H9 (cell line): ENCODE results near the gene DHPS. TPM values are rescaled to one million over a fixed set of nuclear protein-coding genes. Genes with fewer than 3 reads are reported as not detected.

ENCODE experiments used
- DNase-seq: peaks from one replicate; pipeline ENCODE4 v3.0.0-alpha.2; 2017
- H2AFZ ChIP-seq: one replicate; pipeline ENCODE4 v1.6.1; 2013; ENCODE audit warnings: mild to moderate bottlenecking, low read length, control low read depth, moderate library complexity
- H2AK5ac ChIP-seq: 2 replicates; pipeline ENCODE4 v1.6.1; 2013; ENCODE audit warnings: low read length, control low read depth, mixed read lengths; ENCODE audit not compliant: insufficient read length
- H2BK120ac ChIP-seq: one replicate; pipeline ENCODE4 v1.6.1; 2013; ENCODE audit warnings: low read depth, mild to moderate bottlenecking, low read length, control low read depth, inconsistent platforms; ENCODE audit not compliant: poor library complexity, severe bottlenecking
- H2BK12ac ChIP-seq: 2 replicates; pipeline ENCODE4 v1.6.1; 2013; ENCODE audit warnings: low read length, control low read depth, mixed read lengths, low read depth; ENCODE audit not compliant: insufficient read length
- H2BK15ac ChIP-seq: 2 replicates; pipeline ENCODE4 v1.6.1; 2013; ENCODE audit warnings: low read depth, low read length, control low read depth
- H2BK20ac ChIP-seq: one replicate; pipeline ENCODE4 v1.6.1; 2013; ENCODE audit warnings: low read depth, mild to moderate bottlenecking, low read length, control low read depth, inconsistent platforms; ENCODE audit not compliant: poor library complexity, severe bottlenecking
- H2BK5ac ChIP-seq: 2 replicates; pipeline ENCODE4 v1.6.1; 2013; ENCODE audit warnings: low read length, control low read depth, mixed read lengths; ENCODE audit not compliant: insufficient read length
- H3K14ac ChIP-seq: 2 replicates; pipeline ENCODE4 v1.6.1; 2013; ENCODE audit warnings: low read length, control low read depth; ENCODE audit not compliant: insufficient read depth
- H3K18ac ChIP-seq: 2 replicates; pipeline ENCODE4 v1.6.1; 2013; ENCODE audit warnings: low read depth, mild to moderate bottlenecking, mixed read lengths, low read length, control low read depth; ENCODE audit not compliant: insufficient read length
- H3K23ac ChIP-seq: 2 replicates; pipeline ENCODE4 v1.6.1; 2013; ENCODE audit warnings: low read length, control low read depth, mixed read lengths, low read depth; ENCODE audit not compliant: insufficient read length
- H3K23me2 ChIP-seq: 2 replicates; pipeline ENCODE4 v1.6.1; 2013; ENCODE audit warnings: low read depth, mild to moderate bottlenecking, mixed read lengths, low read length, control low read depth; ENCODE audit not compliant: insufficient read length, poor library complexity, severe bottlenecking
- H3K27ac ChIP-seq: 2 replicates; pipeline ENCODE4 v1.5.1; 2013; ENCODE audit warnings: low read length, control low read depth, mixed read lengths, low read depth; ENCODE audit not compliant: insufficient read length
- H3K27me3 ChIP-seq: 2 replicates; pipeline ENCODE4 v1.6.1; 2013; ENCODE audit warnings: low read length, control low read depth, inconsistent platforms; ENCODE audit not compliant: insufficient read depth
- H3K4ac ChIP-seq: 2 replicates; pipeline ENCODE4 v1.6.1; 2013; ENCODE audit warnings: low read depth, mild to moderate bottlenecking, control low read depth, inconsistent platforms, low read length, moderate library complexity
- H3K4me1 ChIP-seq: 2 replicates; pipeline ENCODE4 v1.6.1; 2013; ENCODE audit warnings: low read length, control low read depth, inconsistent platforms; ENCODE audit not compliant: insufficient read depth
- H3K4me2 ChIP-seq: 2 replicates; pipeline ENCODE4 v1.6.1; 2013; ENCODE audit warnings: low read length, control low read depth, mixed read lengths; ENCODE audit not compliant: insufficient read length, insufficient read depth
- H3K56ac ChIP-seq: 2 replicates; pipeline ENCODE4 v1.6.1; 2013; ENCODE audit warnings: low read depth, mild to moderate bottlenecking, mixed read lengths, low read length, control low read depth; ENCODE audit not compliant: insufficient read length
- H3K79me1 ChIP-seq: 2 replicates; pipeline ENCODE4 v1.6.1; 2013; ENCODE audit warnings: low read depth, mild to moderate bottlenecking, moderate library complexity, low read length, control low read depth, inconsistent platforms; ENCODE audit not compliant: insufficient read depth, poor library complexity, severe bottlenecking
- H3K79me2 ChIP-seq: 2 replicates; pipeline ENCODE4 v1.6.1; 2013; ENCODE audit warnings: low read length, control low read depth, inconsistent platforms; ENCODE audit not compliant: insufficient read depth
- H3K9ac ChIP-seq: 2 replicates; pipeline ENCODE4 v1.6.1; 2013; ENCODE audit warnings: low read length, control low read depth, mixed read lengths; ENCODE audit not compliant: insufficient read length; ENCODE audit errors: extremely low read depth
- H3K9me3 ChIP-seq: one replicate; pipeline ENCODE4 v1.6.1; 2013; ENCODE audit warnings: low read depth, low read length, inconsistent platforms; ENCODE audit not compliant: control insufficient read depth
- H3T11ph ChIP-seq: one replicate; pipeline ENCODE4 v1.6.1; 2013; ENCODE audit warnings: mild to moderate bottlenecking, low read length, control low read depth, inconsistent platforms
- H4K20me1 ChIP-seq: one replicate; pipeline ENCODE4 v1.6.1; 2013; ENCODE audit not compliant: control insufficient read depth, insufficient read length, insufficient read depth
- H4K5ac ChIP-seq: 2 replicates; pipeline ENCODE4 v1.6.1; 2013; ENCODE audit warnings: low read depth, mild to moderate bottlenecking, mixed read lengths, low read length, control low read depth; ENCODE audit not compliant: insufficient read length
- H4K8ac ChIP-seq: replicated peaks from 2 replicates; pipeline ENCODE4 v1.6.1; 2013; ENCODE audit warnings: low read length, control low read depth, mixed read lengths, low read depth; ENCODE audit not compliant: insufficient read length
- H4K91ac ChIP-seq: 2 replicates; pipeline ENCODE4 v1.6.1; 2013; ENCODE audit warnings: low read depth, mild to moderate bottlenecking, moderate library complexity, mixed read lengths, low read length, control low read depth; ENCODE audit not compliant: insufficient read length
- H3K27ac Mint-ChIP-seq, 3 experiments: 2 replicates in 2 of 3; 3 replicates in 1 of 3; pipeline ENCODE4 v1.8.0; 2020 to 2021; ENCODE audit warnings: mixed read lengths in 3 of 3, mild to moderate bottlenecking in 1 of 3, moderate library complexity in 1 of 3
- H3K27me3 Mint-ChIP-seq: 2 replicates; pipeline ENCODE4 v1.8.0; 2021; ENCODE audit warnings: low read depth, mild to moderate bottlenecking, moderate library complexity, mixed read lengths
- H3K36me3 Mint-ChIP-seq, 3 experiments: 2 replicates in 2 of 3; 3 replicates in 1 of 3; pipeline ENCODE4 v1.8.0; 2020 to 2021; ENCODE audit warnings: low read depth in 3 of 3, mixed read lengths in 3 of 3; ENCODE audit not compliant: insufficient read depth in 1 of 3
- H3K4me1 Mint-ChIP-seq, 2 experiments: 2 replicates each; pipeline ENCODE4 v1.8.0; 2020; ENCODE audit warnings: mixed read lengths in 2 of 2
- H3K4me3 Mint-ChIP-seq, 2 experiments: 2 replicates in 1 of 2; 3 replicates in 1 of 2; pipeline ENCODE4 v1.8.0; 2020 to 2021; ENCODE audit warnings: mild to moderate bottlenecking in 2 of 2, mixed read lengths in 2 of 2, moderate library complexity in 1 of 2
- H3K9me3 Mint-ChIP-seq, 2 experiments: 2 replicates in 1 of 2; 3 replicates in 1 of 2; pipeline ENCODE4 v1.8.0; 2020; ENCODE audit warnings: mild to moderate bottlenecking in 2 of 2, mixed read lengths in 2 of 2, moderate library complexity in 1 of 2
- WGBS: extraction: QIAGEN DNeasy Blood & Tissue Kit; methylation state at CpG from one replicate; pipeline ENCODE4 v1.1.7; 2013; ENCODE audit warnings: missing lambda C conversion rate, low lambda C conversion rate, mixed read lengths; ENCODE audit not compliant: insufficient read length; ENCODE audit errors: extremely low coverage; 5-methylcytosine and 5-hydroxymethylcytosine counted together
- total RNA-seq: library from RNA; stranded (reverse); gene quantifications from 2 replicates; pipeline ENCODE4 v1.2.1, GENCODE V29; 2021
- TF ChIP-seq, protein P1 (sequence below): fragments of 200-600 bp; sonication (generic); conservative IDR thresholded peaks from 3 replicates; pipeline ENCODE4 v1.8.0; 2021; ENCODE audit warnings: antibody characterized with exemption, mild to moderate bottlenecking

DHPS gene
- total RNA-seq, 1 experiment from 2014 or later, result 94.9 TPM

DNA sequence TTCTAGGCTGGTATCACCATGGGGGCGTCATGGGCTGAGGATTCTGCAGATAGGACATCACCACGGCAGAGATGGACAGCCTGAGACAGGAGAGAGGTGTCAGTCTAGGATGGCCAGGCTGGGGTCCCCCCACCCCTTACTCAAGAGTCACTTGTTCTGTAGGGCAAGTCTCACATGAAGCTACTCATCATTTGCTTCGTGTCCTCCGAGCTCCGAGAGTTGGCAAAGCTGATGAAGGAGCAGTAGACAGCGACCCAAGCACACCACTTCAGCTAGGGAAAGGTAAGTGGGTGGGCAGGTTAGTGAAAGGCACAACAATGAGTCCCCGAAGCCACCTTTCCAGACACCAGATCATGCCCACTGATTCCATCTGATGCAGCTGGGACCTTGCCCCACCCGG, 13.3 kb downstream of the DHPS start:
- Histone ChIP-seq H2BK120ac (no peak overlapping the region), H4K91ac (no peak overlapping the region), H2BK5ac (no peak overlapping the region), H3K14ac (no peak overlapping the region), H4K20me1 (no peaks in the 10 kb centered on the region), H3K79me2 (no peaks in the 10 kb centered on the region), H3K4me2 (peak overlapping the region; percentile 64), H3T11ph (no peak overlapping the region), H3K27ac (no peak overlapping the region), H2AFZ (no peak overlapping the region), H3K18ac (no peak overlapping the region), H3K9me3 (no peaks in the 10 kb centered on the region), H3K27me3 (no peaks in the 10 kb centered on the region), H3K23me2 (peaks cover 24% of the 10 kb centered on the region), H4K8ac (no peak overlapping the region), H2BK15ac (no peak overlapping the region), H3K4ac (no peak overlapping the region), H2BK20ac (no peak overlapping the region), H2AK5ac (no peak overlapping the region), H4K5ac (no peak overlapping the region), H3K23ac (no peak overlapping the region), H3K79me1 (no peaks in the 10 kb centered on the region), H3K4me1 (no peaks in the 10 kb centered on the region), H3K56ac (no peak overlapping the region), H3K9ac (no peak overlapping the region), H2BK12ac (no peak overlapping the region)
- no CpG with 5 or more reads among the region's 8 CpGs for WGBS
- H3K27ac Mint-ChIP-seq, result peak overlapping the region; percentile 60 to 100 (median 100); a peak in 4 of 7 replicates
- peak overlapping the region; percentile 93 to 94 for H3K4me3 Mint-ChIP-seq
- H3K4me1 Mint-ChIP-seq, result peaks cover 27 to 50% of the 10 kb centered on the region in 2 experiments
- H3K9me3 Mint-ChIP-seq, result peaks cover 0 to 1% of the 10 kb centered on the region in 2 experiments; a peak in 2 of 5 replicates
- peaks cover 8 to 33% (median 28%) of the 10 kb centered on the region in 3 experiments for H3K36me3 Mint-ChIP-seq
- DNase-seq, result no peak
- H3K27me3 Mint-ChIP-seq, result peaks cover 2% of the 10 kb centered on the region
- TF ChIP-seq, protein P1, sequence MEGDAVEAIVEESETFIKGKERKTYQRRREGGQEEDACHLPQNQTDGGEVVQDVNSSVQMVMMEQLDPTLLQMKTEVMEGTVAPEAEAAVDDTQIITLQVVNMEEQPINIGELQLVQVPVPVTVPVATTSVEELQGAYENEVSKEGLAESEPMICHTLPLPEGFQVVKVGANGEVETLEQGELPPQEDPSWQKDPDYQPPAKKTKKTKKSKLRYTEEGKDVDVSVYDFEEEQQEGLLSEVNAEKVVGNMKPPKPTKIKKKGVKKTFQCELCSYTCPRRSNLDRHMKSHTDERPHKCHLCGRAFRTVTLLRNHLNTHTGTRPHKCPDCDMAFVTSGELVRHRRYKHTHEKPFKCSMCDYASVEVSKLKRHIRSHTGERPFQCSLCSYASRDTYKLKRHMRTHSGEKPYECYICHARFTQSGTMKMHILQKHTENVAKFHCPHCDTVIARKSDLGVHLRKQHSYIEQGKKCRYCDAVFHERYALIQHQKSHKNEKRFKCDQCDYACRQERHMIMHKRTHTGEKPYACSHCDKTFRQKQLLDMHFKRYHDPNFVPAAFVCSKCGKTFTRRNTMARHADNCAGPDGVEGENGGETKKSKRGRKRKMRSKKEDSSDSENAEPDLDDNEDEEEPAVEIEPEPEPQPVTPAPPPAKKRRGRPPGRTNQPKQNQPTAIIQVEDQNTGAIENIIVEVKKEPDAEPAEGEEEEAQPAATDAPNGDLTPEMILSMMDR, result no peak
